Stimulated activated CD4-positive, alpha-beta T cell treated with anti-CD3 and anti-CD28 coated beads, Interleukin-1b, Interleukin-23, amount 100 ng/mL, for 1 hour (primary cell): Measurements from ENCODE around the gene CADPS2.
"Not testable (repeated sequence)": the region's sequence is repeated elsewhere in the genome, so short reads cannot be mapped to it uniquely, and the experiment has no call there.

Experiments
- DNase-seq, 2 donors: peaks; one replicate each; pipeline ENCODE4 v3.0.0-alpha.2; 2020; ENCODE audit warnings: low read depth in 2 of 2

The CADPS2 gene

GRCh38 chr7:122850528-122850927 lies 35.7 kb downstream of the CADPS2 start:
- DNase-seq: no peak

DNA sequence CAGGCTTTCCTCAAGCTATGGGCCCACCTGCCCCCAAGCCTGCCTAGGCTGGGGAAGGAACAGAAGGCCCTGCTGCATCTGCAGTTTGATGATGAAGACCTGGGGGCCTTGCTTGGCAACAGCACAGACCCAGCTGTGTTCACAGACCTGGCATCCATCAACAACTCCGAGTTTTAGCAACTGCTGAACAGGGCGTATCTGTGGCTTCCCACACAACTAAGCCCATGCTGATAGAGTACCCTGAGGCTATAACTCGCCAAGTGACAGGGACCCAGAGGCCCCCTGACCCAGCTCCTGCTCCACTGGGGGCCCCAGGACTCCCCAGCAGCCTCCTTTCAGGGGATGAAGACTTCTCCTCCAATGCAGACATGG lies 36.3 kb downstream of the CADPS2 start:
- DNase-seq: no peak

DNA sequence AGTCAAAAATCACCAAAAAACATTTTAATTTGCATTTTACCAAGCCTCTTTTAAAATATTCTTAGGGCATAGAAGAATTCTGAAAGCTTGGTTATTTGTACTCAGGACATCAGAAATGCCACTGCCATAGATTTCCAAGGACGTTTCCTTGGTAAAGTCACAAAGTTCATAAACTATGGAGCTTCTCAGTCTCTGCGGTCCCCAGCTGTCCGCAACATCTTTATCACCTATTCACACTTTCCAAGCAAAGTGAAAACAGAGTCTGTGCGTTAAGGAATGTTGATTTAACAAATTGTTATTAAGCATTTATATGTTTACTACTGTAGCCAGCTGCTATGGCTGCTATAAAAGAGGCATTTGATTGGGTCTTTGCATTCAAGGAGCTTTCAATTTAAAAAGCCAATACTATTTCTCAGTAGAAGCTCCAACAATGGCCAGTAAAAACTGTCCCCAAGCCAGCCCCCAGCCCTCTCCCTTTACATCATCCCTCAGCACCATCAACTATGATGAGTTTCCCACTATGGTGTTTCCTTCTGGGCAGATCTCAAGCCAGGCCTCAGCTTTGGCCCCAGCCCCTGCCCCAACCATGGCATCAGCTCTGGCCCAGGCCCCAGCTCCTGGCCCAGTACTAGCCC lies 36.8 kb downstream of the CADPS2 start:
- no peak for DNase-seq

DNA sequence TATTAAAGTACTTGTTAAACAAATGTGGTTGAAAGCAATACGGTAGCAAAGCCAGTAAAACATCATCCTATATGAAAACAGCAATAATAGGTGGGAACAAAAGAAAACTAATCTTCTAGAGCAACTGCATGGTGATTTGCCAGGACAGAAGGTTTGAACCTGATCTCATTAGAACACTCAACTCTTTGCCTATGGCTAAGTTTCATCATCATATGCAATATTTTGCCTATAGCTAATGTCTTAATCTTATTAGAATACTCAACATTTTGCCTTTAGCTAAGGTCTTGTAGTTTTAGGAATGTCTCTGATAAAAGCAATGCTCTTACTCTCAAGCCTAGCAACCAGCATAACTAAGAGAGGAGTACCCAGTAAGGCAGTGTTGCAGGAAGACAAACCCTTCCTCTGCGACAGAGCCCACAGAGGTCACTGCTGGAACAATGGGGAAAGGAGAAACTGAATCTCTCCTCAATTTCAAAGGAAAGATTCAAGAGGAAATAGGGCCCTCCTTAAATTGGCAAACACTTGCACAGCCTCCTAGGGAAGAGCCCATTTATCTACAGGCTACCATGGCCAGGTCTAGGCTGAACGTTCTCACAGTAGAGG lies 38.3 kb downstream of the CADPS2 start:
- no peak for DNase-seq

- DNase-seq: no peak
Measured at GRCh38 chr7:122846591-122846990, 39.7 kb downstream of the CADPS2 start.

- DNase-seq: no peak
Measured at GRCh38 chr7:122845286-122845685, 41.0 kb downstream of the CADPS2 start.

GRCh38 chr7:122844191-122844988 lies 41.9 kb downstream of the CADPS2 start:
- DNase-seq: no peak

GRCh38 chr7:122842971-122843370 lies 43.3 kb downstream of the CADPS2 start:
- no peak for DNase-seq

DNA sequence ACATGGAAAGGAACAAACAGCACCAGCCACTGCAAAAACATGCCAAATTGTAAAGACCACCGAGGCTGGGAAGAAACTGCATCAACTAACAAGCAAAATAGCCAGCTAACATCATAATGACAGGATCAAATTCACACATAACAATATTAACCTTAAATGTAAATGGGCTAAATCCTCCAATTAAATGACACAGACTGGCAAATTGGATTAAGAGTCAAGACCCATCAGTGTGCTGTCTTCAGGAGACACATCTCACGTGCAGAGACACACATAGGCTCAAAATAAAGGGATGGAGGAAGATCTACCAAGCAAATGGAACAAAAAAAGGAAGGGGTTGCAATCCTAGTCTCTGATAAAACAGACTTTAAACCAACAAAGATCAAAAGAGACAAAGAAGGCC lies 50.0 kb downstream of the CADPS2 start:
- not testable (repeated sequence) for DNase-seq

GRCh38 chr7:122834571-122834942 lies 51.7 kb downstream of the CADPS2 start:
- DNase-seq: not testable (repeated sequence)

DNA sequence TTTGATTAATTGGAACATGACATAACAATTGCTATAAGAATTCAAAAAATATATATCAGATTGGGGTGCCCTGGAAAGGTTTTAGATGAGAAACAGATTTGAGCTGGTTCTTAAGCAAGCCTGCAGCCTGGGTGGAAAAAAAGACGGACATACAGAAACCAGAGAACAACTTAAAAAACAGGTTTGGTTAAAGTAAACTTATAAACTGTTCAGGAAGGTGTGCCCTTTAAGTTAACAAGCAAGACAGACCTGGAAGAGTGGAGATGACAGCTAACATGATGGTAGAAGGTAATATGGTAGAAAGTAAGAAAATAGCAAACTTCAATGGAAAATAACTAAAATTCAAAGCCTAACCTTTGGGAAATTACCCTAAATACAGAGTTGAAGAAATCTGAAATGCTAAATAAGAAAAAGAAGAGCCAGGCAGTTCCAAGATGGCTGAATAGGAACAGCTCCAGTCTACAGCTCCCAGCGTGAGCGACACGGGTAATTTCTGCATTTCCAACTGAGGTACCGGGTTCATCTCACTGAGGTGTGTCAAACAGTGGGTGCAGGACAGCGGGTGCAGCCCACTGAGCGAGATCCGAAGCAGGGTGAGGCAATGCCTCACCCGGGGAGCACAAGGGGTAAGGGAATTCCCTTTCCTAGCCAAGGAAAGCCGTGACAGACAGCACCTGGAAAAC lies 52.2 kb downstream of the CADPS2 start:
- no peak for DNase-seq

GRCh38 chr7:122831436-122831835 lies 54.8 kb downstream of the CADPS2 start:
- DNase-seq: no peak

- no peak for DNase-seq
Measured at GRCh38 chr7:122829962-122830361, 56.3 kb downstream of the CADPS2 start.

DNA sequence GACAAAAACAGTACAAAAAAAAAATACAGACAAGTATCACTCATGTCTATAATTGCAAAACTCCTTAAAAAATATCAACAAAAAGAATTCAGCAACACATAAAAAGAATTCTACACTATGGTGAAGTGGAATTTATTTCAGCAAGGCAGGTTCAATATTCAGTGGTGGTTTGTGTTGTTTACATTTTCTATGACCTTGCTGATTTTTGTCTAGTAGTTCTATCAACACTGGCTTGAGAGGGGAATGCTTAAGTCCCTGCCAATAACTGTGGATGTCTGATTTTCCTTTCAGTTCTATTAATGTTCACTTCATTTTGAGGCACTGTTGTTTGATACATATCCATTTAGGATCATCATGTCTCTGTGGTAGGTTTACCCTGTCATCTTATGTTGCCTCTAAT lies 58.5 kb downstream of the CADPS2 start:
- DNase-seq: no peak

GRCh38 chr7:122813845-122814244 lies 72.4 kb downstream of the CADPS2 start:
- DNase-seq: no peak

DNA sequence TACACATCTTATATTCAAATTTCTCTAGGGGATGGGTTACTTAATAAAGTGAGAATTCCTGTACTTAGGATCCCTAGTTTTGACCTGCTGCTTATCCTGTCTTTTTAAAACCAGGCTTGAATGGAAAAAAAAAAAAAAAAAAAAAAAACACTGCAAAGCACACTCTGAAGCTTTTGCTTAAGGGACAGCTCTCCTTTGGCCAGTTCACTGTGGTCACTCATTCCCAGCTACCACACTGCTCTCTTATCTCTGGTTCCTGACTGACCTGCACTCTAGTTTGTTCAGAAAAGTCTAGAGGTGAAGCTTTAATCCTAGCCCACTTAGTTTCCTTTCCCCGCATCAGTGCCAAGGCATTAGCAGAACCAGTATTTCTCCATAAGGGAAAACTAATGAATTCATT lies 82.4 kb downstream of the CADPS2 start:
- no peak for DNase-seq

GRCh38 chr7:122803323-122803722 lies 82.9 kb downstream of the CADPS2 start:
- DNase-seq: no peak

- DNase-seq: no peak
Measured at GRCh38 chr7:122802301-122802751, 83.9 kb downstream of the CADPS2 start.

GRCh38 chr7:122791959-122792545 lies 94.2 kb downstream of the CADPS2 start:
- no peak for DNase-seq

DNA sequence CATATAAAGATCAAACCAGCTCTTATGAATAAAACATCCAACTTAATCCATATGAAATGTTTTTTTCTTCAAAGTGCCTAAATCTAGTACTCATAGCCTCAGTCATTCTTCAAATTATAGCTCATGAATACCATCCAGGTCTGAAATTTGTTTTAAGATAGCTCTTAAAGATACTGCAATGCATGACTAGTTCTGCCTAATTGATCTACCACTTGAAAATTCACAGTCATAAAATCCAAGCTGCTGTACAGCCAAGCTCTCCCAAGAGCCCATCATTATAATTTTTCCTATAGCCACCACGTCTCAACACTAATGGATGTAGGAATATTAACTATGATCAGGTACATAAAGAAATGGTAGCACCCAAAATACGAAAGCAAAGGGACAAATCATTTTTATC lies 95.7 kb downstream of the CADPS2 start:
- DNase-seq: no peak

- no peak for DNase-seq
Measured at GRCh38 chr7:122790132-122790531, 96.1 kb downstream of the CADPS2 start.

- no peak for DNase-seq
Measured at GRCh38 chr7:122789156-122789555, 97.1 kb downstream of the CADPS2 start.
